ENCODE results near the gene ACYP1. TPM values are rescaled to one million over a fixed set of nuclear protein-coding genes. Genes with fewer than 3 reads are reported as not detected.

ACYP1 gene
- polyA plus RNA-seq, 1 of the 3 experiments (the other 2 are of a cell fraction) = 53.5 TPM

DNA sequence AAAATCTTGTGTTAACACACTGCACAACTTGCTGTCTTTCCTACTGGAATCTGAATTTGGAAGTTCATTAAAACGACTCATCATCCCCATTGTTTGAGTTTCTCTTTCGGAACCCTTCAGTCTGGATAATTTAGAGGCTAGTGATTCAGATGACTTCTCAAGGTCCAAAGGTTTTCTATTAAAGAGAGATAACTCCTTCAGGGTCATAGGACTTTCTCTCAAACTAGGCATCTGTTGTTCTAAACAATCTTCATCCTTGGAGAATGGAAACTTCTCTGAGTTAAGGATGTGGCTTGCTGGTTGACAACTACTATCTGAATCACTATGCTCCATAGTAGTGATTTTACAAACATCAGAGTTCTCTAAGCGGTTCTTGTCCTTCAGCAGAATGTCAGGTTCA, 16.9 kb downstream of the ACYP1 start:
- H3K9ac ChIP-seq = no peak overlapping the region
- H3F3A ChIP-seq (replicated peaks; ENCODE audit: insufficient read depth) = peaks cover 16% of the 10 kb centered on the region
- H3K79me2 ChIP-seq (ENCODE audit: insufficient read depth) = peaks cover 6% of the 10 kb centered on the region; the same call in 1 of the 2 replicates
- TF ChIP-seq FOXJ3 (CRISPR knock-in tag; IDR thresholded peaks at IDR 0.05) (no peak), RFX5 (IDR thresholded peaks at IDR 0.05; ENCODE audit: low read length) (no peak), MEF2A (IDR thresholded peaks at IDR 0.05; ENCODE audit: borderline replicate concordance, low read depth) (no peak), NFIC (IDR thresholded peaks at IDR 0.05; ENCODE audit: borderline replicate concordance) (no peak), EZH2phosphoT487 (IDR thresholded peaks at IDR 0.05; ENCODE audit: borderline replicate concordance, low read depth) (no peak), SMC3 (IDR thresholded peaks at IDR 0.05; ENCODE audit: low read depth, low read length) (no peak), FOXM1 (IDR thresholded peaks at IDR 0.05; ENCODE audit: low read depth) (no peak), USF1 (IDR thresholded peaks at IDR 0.05; ENCODE audit: borderline replicate concordance, low read depth) (no peak), FOSL2 (IDR thresholded peaks at IDR 0.05; ENCODE audit: borderline replicate concordance, low read depth) (no peak)
- H4K20me1 ChIP-seq (ENCODE audit: insufficient read depth) = no peaks in the 10 kb centered on the region
- H3K4me3 ChIP-seq (ENCODE audit: low read depth in 2 of 2, low read length in 1 of 2) = no peak overlapping the region
- H3K27me3 ChIP-seq (ENCODE audit: insufficient read depth) = no peaks in the 10 kb centered on the region
- 80% methylated on average over 3 of the region's 3 CpGs for WGBS (ENCODE audit: low lambda C conversion rate)
- POLR2A ChIA-PET = no interaction called here
- H3K36me3 ChIP-seq (replicated peaks in 1 of 2; ENCODE audit: control insufficient read depth in 1 of 2, insufficient read depth in 2 of 2, low read length in 1 of 2) = no peaks in the 10 kb centered on the region
- no peak for DNase-seq
- no peaks in the 10 kb centered on the region for H3K9me3 ChIP-seq
- CTCF ChIA-PET = no interaction called here
- 0 out of 4 replicates have a peak overlapping the region, but pooled peaks of 1 of the 2 experiments have one; percentile 7 for H3K27ac ChIP-seq (ENCODE audit: low read depth in 2 of 2, low read length in 1 of 2)
- H3K9me2 ChIP-seq = no peaks in the 10 kb centered on the region
- H3K4me2 ChIP-seq = peak overlapping the region; percentile 5; the same call in 1 of the 2 replicates
- H2AFZ ChIP-seq (ENCODE audit: low read depth) = no peak overlapping the region
- peaks cover 17 to 26% of the 10 kb centered on the region in 2 experiments; a peak in 3 of 4 replicates for H3K4me1 ChIP-seq (ENCODE audit: control insufficient read depth in 1 of 2, insufficient read depth in 2 of 2, low read depth in 1 of 2, low read length in 1 of 2)

- no peak overlapping the region for H3K4me3 ChIP-seq (ENCODE audit: low read depth in 2 of 2, low read length in 1 of 2)
- DNase-seq = no peak
- 87% methylated on average over 5 of the region's 5 CpGs for WGBS (ENCODE audit: low lambda C conversion rate)
- H3K36me3 ChIP-seq (replicated peaks in 1 of 2; ENCODE audit: control insufficient read depth in 1 of 2, insufficient read depth in 2 of 2, low read length in 1 of 2) = no peaks in the 10 kb centered on the region
- no peaks in the 10 kb centered on the region for H3K9me2 ChIP-seq
- peaks cover 6% of the 10 kb centered on the region; the same call in 1 of the 2 replicates for H3K79me2 ChIP-seq (ENCODE audit: insufficient read depth)
- peaks cover 21% of the 10 kb centered on the region for H3F3A ChIP-seq (replicated peaks; ENCODE audit: insufficient read depth)
- H2AFZ ChIP-seq (ENCODE audit: low read depth) = no peak overlapping the region
- no peak overlapping the region for H3K27ac ChIP-seq (ENCODE audit: low read depth in 2 of 2, low read length in 1 of 2)
- H4K20me1 ChIP-seq (ENCODE audit: insufficient read depth) = no peaks in the 10 kb centered on the region
- peaks cover 24 to 27% of the 10 kb centered on the region in 2 experiments; a peak in 3 of 4 replicates for H3K4me1 ChIP-seq (ENCODE audit: control insufficient read depth in 1 of 2, insufficient read depth in 2 of 2, low read depth in 1 of 2, low read length in 1 of 2)
- ChIA-PET CTCF (no interaction called here), POLR2A (interaction anchor here (0.5 kb wide), 1 partner anchor 157 kb away, joined by 3 read pairs; no protein-coding TSS in a partner anchor)
- 0 out of 2 replicates have a peak overlapping the region, but pooled peaks have one; percentile 5 for H3K4me2 ChIP-seq
- no peak overlapping the region for H3K9ac ChIP-seq
- TF ChIP-seq RAD21 (IDR thresholded peaks at IDR 0.05; ENCODE audit: low read length) = no peak
- TF ChIP-seq, protein P1, sequence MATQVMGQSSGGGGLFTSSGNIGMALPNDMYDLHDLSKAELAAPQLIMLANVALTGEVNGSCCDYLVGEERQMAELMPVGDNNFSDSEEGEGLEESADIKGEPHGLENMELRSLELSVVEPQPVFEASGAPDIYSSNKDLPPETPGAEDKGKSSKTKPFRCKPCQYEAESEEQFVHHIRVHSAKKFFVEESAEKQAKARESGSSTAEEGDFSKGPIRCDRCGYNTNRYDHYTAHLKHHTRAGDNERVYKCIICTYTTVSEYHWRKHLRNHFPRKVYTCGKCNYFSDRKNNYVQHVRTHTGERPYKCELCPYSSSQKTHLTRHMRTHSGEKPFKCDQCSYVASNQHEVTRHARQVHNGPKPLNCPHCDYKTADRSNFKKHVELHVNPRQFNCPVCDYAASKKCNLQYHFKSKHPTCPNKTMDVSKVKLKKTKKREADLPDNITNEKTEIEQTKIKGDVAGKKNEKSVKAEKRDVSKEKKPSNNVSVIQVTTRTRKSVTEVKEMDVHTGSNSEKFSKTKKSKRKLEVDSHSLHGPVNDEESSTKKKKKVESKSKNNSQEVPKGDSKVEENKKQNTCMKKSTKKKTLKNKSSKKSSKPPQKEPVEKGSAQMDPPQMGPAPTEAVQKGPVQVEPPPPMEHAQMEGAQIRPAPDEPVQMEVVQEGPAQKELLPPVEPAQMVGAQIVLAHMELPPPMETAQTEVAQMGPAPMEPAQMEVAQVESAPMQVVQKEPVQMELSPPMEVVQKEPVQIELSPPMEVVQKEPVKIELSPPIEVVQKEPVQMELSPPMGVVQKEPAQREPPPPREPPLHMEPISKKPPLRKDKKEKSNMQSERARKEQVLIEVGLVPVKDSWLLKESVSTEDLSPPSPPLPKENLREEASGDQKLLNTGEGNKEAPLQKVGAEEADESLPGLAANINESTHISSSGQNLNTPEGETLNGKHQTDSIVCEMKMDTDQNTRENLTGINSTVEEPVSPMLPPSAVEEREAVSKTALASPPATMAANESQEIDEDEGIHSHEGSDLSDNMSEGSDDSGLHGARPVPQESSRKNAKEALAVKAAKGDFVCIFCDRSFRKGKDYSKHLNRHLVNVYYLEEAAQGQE (IDR thresholded peaks at IDR 0.05; ENCODE audit: low read depth, low read length) = no peak
- H3K9me3 ChIP-seq = no peaks in the 10 kb centered on the region
- no peaks in the 10 kb centered on the region for H3K27me3 ChIP-seq (ENCODE audit: insufficient read depth)
These were observed 17.5 kb downstream of the ACYP1 start for GRCh38 chr14:75046275-75046674.

Data from SK-N-SH (cell line).